Measurements from ENCODE around the gene RUNX1.

GRCh38 chr21:34774750-34775149 is 274.4 kb downstream of the RUNX1 start:
- no peak for TF ChIP-seq CTCF (IDR thresholded peaks at IDR 0.05; ENCODE audit: low read depth, low read length)
- TF ChIP-seq POLR2A (IDR thresholded peaks at IDR 0.05; ENCODE audit: extremely low read depth, insufficient read length), result no peak
- no peak for TF ChIP-seq MAX (IDR thresholded peaks at IDR 0.05; ENCODE audit: low read depth, low read length)
